ENCODE data around the gene ZNF280B. TPM values are rescaled to one million over a fixed set of nuclear protein-coding genes. Genes with fewer than 3 reads are reported as not detected.

Gene ZNF280B
- total and polyA plus RNA-seq, 2 donors (not counting 1 experiment from before 2014, with no cell fraction given) = 0.67 to 3.5 TPM

DNA sequence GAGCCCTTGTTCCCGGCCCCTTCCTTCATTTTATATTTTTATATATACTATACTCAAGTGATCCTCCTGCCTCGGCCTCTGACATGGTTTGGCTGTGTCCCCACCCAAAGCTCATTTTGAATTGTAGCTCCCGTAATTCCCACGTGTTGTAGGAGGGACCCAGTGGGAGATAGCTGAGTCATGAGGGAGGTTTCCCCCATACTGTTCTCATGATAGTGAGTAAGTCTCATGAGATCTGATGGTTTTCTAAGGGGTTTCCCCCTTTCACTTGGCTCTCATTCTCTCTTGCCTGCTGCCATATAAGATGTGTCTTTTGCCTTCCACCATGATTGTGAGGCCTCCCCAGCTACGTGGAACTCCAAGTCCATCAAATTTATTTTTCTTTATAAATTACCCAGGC, 18.8 kb upstream of the ZNF280B start:
- CTCF ChIA-PET = no interaction called here
- H3K4me2 ChIP-seq (replicated peaks; ENCODE audit: low read depth, low read length, poor library complexity, severe bottlenecking) = no peak overlapping the region
- H3K79me2 ChIP-seq (ENCODE audit: control insufficient read depth, insufficient read depth, low read length) = no peaks in the 10 kb centered on the region
- DNase-seq (no peak), ATAC-seq (ENCODE audit: low read depth) (no peak)
- H3K4me3 Mint-ChIP-seq = no peak overlapping the region
- H3K27me3 ChIP-seq (replicated peaks in 1 of 4; ENCODE audit: control extremely low read depth in 1 of 4, control insufficient read depth in 3 of 4, insufficient read depth in 4 of 4, low read length in 3 of 4) = peaks cover 0 to 5% (median 0%) of the 10 kb centered on the region in 4 experiments
- 20% methylated on average over 1 of the region's 5 CpGs for WGBS (ENCODE audit: insufficient coverage)
- H3K9me3 ChIP-seq (ENCODE audit: control extremely low read depth in 1 of 3, control insufficient read depth in 2 of 3, insufficient read depth in 1 of 3, low read length in 2 of 3) = peaks cover 0 to 5% (median 1%) of the 10 kb centered on the region in 3 donors
- POLR2A ChIA-PET = no interaction called here
- peaks cover 2% of the 10 kb centered on the region for H3K9me3 Mint-ChIP-seq (ENCODE audit: insufficient read depth)
- no peaks in the 10 kb centered on the region for H3K36me3 ChIP-seq (replicated peaks in 1 of 2; ENCODE audit: control extremely low read depth in 1 of 2, control insufficient read depth in 1 of 2, extremely low read depth in 1 of 2, insufficient read depth in 2 of 2, low read length in 1 of 2)
- peaks cover 3% of the 10 kb centered on the region for H3K27me3 Mint-ChIP-seq
- peaks cover 3% of the 10 kb centered on the region for H3K4me1 Mint-ChIP-seq
- no peaks in the 10 kb centered on the region for H3K4me1 ChIP-seq (ENCODE audit: control insufficient read depth in 2 of 2, insufficient read depth in 2 of 2, low read length in 2 of 2)
- no peak for TF ChIP-seq EZH2 (IDR thresholded peaks at IDR 0.05; ENCODE audit: borderline replicate concordance, insufficient read depth, low read depth, low read length, poor library complexity, severe bottlenecking)
- TF ChIP-seq, protein P1, sequence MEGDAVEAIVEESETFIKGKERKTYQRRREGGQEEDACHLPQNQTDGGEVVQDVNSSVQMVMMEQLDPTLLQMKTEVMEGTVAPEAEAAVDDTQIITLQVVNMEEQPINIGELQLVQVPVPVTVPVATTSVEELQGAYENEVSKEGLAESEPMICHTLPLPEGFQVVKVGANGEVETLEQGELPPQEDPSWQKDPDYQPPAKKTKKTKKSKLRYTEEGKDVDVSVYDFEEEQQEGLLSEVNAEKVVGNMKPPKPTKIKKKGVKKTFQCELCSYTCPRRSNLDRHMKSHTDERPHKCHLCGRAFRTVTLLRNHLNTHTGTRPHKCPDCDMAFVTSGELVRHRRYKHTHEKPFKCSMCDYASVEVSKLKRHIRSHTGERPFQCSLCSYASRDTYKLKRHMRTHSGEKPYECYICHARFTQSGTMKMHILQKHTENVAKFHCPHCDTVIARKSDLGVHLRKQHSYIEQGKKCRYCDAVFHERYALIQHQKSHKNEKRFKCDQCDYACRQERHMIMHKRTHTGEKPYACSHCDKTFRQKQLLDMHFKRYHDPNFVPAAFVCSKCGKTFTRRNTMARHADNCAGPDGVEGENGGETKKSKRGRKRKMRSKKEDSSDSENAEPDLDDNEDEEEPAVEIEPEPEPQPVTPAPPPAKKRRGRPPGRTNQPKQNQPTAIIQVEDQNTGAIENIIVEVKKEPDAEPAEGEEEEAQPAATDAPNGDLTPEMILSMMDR (IDR thresholded peaks at IDR 0.05) = no peak
- H2AFZ ChIP-seq (ENCODE audit: insufficient read depth, low read depth, low read length, poor library complexity, severe bottlenecking) = no peak overlapping the region
- H3K27ac ChIP-seq (ENCODE audit: low read length in 2 of 2) = no peak overlapping the region
- intact Hi-C loops (cut with micrococcal nuclease) = no loop called here
- H4K20me1 ChIP-seq (ENCODE audit: control insufficient read depth, insufficient read depth, low read length, poor library complexity, severe bottlenecking) = no peaks in the 10 kb centered on the region
- H3K27ac Mint-ChIP-seq = no peak overlapping the region
- H3K9ac ChIP-seq (ENCODE audit: low read length) = no peak overlapping the region
- no peak overlapping the region for H3K4me3 ChIP-seq (ENCODE audit: control extremely low read depth in 1 of 5, extremely low read depth in 1 of 5, insufficient read depth in 1 of 5, low read depth in 2 of 5, low read length in 4 of 5)

DNA sequence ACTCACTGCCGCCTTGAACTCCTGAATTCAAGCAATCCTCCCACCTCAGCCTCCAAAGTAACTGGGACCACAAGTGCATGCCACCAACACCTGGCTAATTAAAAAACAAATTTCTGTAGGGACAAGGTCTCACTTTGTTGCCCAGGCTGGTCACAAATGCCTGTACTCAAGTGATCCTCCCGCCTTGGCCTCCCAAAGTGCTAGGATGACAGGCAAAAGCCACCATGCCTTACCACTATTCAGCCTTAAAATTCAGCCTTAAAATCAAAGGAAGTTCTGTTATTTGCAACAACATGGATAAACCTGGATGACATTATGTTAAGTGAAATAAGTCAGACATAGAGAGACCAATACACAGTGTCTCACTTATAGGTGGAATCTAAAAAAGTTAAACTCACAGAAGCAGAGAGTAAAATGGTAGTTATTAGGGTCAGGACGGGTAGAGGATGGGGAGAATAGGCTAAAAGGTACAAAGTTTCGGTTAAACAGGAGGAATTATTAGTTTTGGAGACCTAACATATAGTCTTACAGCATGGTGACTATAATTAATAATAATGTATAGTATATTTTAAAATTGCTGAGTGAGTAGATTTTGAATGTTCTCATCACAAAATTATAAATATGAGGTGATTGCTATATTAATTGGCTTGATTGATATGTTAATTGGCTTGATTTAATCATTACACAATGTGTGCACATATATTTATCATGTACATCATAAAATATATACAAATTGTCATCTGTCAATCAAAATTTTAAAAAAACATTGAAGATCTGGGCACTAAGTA, 17.8 kb upstream of the ZNF280B start:
- TF ChIP-seq, protein P1 (IDR thresholded peaks at IDR 0.05) = no peak
- no peak for TF ChIP-seq EZH2 (IDR thresholded peaks at IDR 0.05; ENCODE audit: borderline replicate concordance, insufficient read depth, low read depth, low read length, poor library complexity, severe bottlenecking)
- Mint-ChIP-seq H3K27ac (no peak overlapping the region), H3K4me1 (peaks cover 3% of the 10 kb centered on the region), H3K9me3 (ENCODE audit: insufficient read depth) (peaks cover 2% of the 10 kb centered on the region), H3K4me3 (no peak overlapping the region), H3K27me3 (peaks cover 3% of the 10 kb centered on the region)
- H3K79me2 ChIP-seq (ENCODE audit: control insufficient read depth, insufficient read depth, low read length) = no peaks in the 10 kb centered on the region
- CTCF ChIA-PET = no interaction called here
- no peaks in the 10 kb centered on the region for H4K20me1 ChIP-seq (ENCODE audit: control insufficient read depth, insufficient read depth, low read length, poor library complexity, severe bottlenecking)
- H3K4me1 ChIP-seq (ENCODE audit: control insufficient read depth in 2 of 2, insufficient read depth in 2 of 2, low read length in 2 of 2) = no peaks in the 10 kb centered on the region
- no peak overlapping the region for H3K4me3 ChIP-seq (ENCODE audit: control extremely low read depth in 1 of 5, extremely low read depth in 1 of 5, insufficient read depth in 1 of 5, low read depth in 2 of 5, low read length in 4 of 5)
- WGBS (ENCODE audit: insufficient coverage) = 92% methylated on average over 1 of the region's 4 CpGs
- ATAC-seq (ENCODE audit: low read depth) = no peak
- POLR2A ChIA-PET = no interaction called here
- H3K4me2 ChIP-seq (replicated peaks; ENCODE audit: low read depth, low read length, poor library complexity, severe bottlenecking) = no peak overlapping the region
- peaks cover 0 to 5% (median 0%) of the 10 kb centered on the region in 4 experiments for H3K27me3 ChIP-seq (replicated peaks in 1 of 4; ENCODE audit: control extremely low read depth in 1 of 4, control insufficient read depth in 3 of 4, insufficient read depth in 4 of 4, low read length in 3 of 4)
- no peak overlapping the region for H2AFZ ChIP-seq (ENCODE audit: insufficient read depth, low read depth, low read length, poor library complexity, severe bottlenecking)
- H3K9ac ChIP-seq (ENCODE audit: low read length) = no peak overlapping the region
- H3K27ac ChIP-seq (ENCODE audit: low read length in 2 of 2) = no peak overlapping the region
- H3K36me3 ChIP-seq (replicated peaks in 1 of 2; ENCODE audit: control extremely low read depth in 1 of 2, control insufficient read depth in 1 of 2, extremely low read depth in 1 of 2, insufficient read depth in 2 of 2, low read length in 1 of 2) = no peaks in the 10 kb centered on the region
- H3K9me3 ChIP-seq (ENCODE audit: control extremely low read depth in 1 of 3, control insufficient read depth in 2 of 3, insufficient read depth in 1 of 3, low read length in 2 of 3) = peaks cover 0 to 5% (median 1%) of the 10 kb centered on the region in 3 donors
- DNase-seq = no peak
- intact Hi-C loops (cut with micrococcal nuclease) = no loop called here
